HepG2 (cell line): Measurements from ENCODE around the gene ENO1. TPM values are rescaled to one million over a fixed set of nuclear protein-coding genes. Genes with fewer than 3 reads are reported as not detected.

ENCODE experiments used
- AHR ChIP-seq: IDR thresholded peaks from 2 replicates; pipeline ENCODE4 v1.6.1; 2018; ENCODE audit warnings: missing genetic modification reagents, missing compliant biosample characterization
- CREB3 ChIP-seq: sonication (generic); formaldehyde crosslinking; IDR thresholded peaks from 2 replicates; pipeline ENCODE4 v1.5.0; 2020; ENCODE audit warnings: missing genetic modification reagents
- HNRNPLL ChIP-seq: fragments of 200-400 bp; formaldehyde crosslinking; IDR thresholded peaks from 2 replicates; pipeline ENCODE4 v1.6.1; 2017; ENCODE audit warnings: mild to moderate bottlenecking, low read depth, low read length; ENCODE audit not compliant: poor library complexity, severe bottlenecking
- KAT2B ChIP-seq: fragments of 150-350 bp; IDR thresholded peaks from 2 replicates; pipeline ENCODE4 v1.6.1; 2014; ENCODE audit warnings: low read depth, low read length, borderline replicate concordance
- ZFY ChIP-seq: sonication (generic); formaldehyde crosslinking; IDR thresholded peaks from 2 replicates; pipeline ENCODE4 v1.4.0; 2020; ENCODE audit warnings: missing genetic modification reagents
- ZNF281 ChIP-seq: sonication (generic); formaldehyde crosslinking; IDR thresholded peaks from 2 replicates; pipeline ENCODE4 v1.4.0; 2020; ENCODE audit warnings: missing genetic modification reagents, borderline replicate concordance
- ZNF318 ChIP-seq: sonication (generic); formaldehyde crosslinking; IDR thresholded peaks from 2 replicates; pipeline ENCODE4 v1.4.0; 2020; ENCODE audit warnings: mild to moderate bottlenecking, missing genetic modification reagents
- ZSCAN12 ChIP-seq: sonication (generic); formaldehyde crosslinking; IDR thresholded peaks from 2 replicates; pipeline ENCODE4 v1.9.0; 2021; ENCODE audit warnings: mild to moderate bottlenecking, missing genetic modification reagents
- polyA plus RNA-seq, 8 experiments: library from polyadenylated mRNA; depleted of rRNA in 3 of 8; stranded (reverse) in 7 of 8; unstranded in 1 of 8; fragments of >200 nt; fragmentation: Illumina TruSeq in 4 of 8; extraction: Trizol in 4 of 8; gene quantifications; 2 replicates each; pipeline versions ENCODE4 v1.2.1 to v1.2.3, GENCODE V29; 2011 to 2016; ENCODE audit warnings: low read depth in 4 of 8, missing spikeins in 1 of 8, mixed read lengths in 1 of 8; ENCODE audit not compliant: insufficient read depth in 1 of 8
- total RNA-seq, 5 experiments: library from RNA; depleted of rRNA; stranded (reverse); fragments of >200 nt; fragmentation: Illumina TruSeq; extraction: Trizol; gene quantifications; 2 replicates each; pipeline ENCODE4 v1.2.3, GENCODE V29; 2016; ENCODE audit warnings: low read depth in 1 of 5

ENO1 gene
- total and polyA plus RNA-seq, 2 of the 13 experiments (the other 11 are each of a cell fraction or from before 2014, with no cell fraction given), result 1,559 to 3,103 TPM

DNA sequence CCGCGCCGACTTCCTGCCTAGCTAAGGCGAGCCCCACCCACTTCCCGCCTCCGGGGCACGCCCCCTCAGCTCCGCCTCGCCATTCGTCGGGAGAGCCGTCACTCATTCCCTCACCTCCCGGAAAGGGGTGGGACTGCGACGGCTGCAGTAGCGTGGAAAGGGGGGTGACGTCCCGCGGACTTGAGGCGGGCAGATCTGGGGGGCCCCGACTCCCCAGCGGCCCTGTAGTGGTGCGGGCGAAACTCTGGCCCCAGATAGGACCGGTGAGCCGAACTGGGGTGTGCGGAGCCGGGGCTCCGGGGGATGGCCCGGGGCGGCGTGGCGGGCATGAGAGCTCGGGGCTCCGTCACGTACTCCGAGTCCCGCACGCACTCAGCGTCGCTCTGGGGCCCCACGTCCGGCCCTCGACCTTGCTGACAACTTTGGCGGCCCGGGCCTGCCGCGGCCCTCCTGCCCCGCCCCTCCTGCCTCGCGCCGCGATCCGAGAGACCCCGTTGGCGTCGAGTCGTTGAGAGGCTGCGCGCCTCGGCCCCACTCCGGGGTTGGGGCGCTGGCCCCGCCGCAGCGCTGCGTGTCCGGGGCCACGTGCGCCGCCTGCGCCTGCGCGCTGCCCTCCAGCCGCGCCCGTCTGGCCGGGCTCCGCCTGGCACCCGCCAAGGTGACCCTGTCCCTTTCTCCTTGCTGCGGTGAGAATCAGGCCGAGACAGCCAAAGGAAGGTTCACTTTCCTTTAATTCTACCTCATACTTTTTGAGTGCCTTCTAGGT lies 395 bp upstream of the ENO1 start (continued):
- no peak for TF ChIP-seq AHR (CRISPR knock-in tag)
- TF ChIP-seq CREB3 (CRISPR knock-in tag), result peak; percentile 98; the same call in 1 of the 2 replicates
- no peak for TF ChIP-seq ZNF281
- no peak for TF ChIP-seq KAT2B
- peak; percentile 93; the same call in 1 of the 2 replicates for TF ChIP-seq ZNF318 (CRISPR knock-in tag)
- TF ChIP-seq ZFY (CRISPR knock-in tag), result peak; percentile 95
- peak; percentile 85 for TF ChIP-seq HNRNPLL
- TF ChIP-seq ZSCAN12 (CRISPR knock-in tag), result peak; percentile 95
- TF ChIP-seq, all 625 proteins: peak for 396
